IMR-90 (cell line): ENCODE data around the gene KATNAL2. TPM values are rescaled to one million over a fixed set of nuclear protein-coding genes. Genes with fewer than 3 reads are reported as not detected.

Experiments used
- ATAC-seq: fragments of 200-7000 bp; cut with Tn5 transposase; 2 replicates; pipeline ENCODE4 v1.9.1; 2020; ENCODE audit warnings: low read depth, mild to moderate bottlenecking, moderate library complexity
- BruUV-seq: library from RNA; stranded (reverse); fragments of 400-500 nt; replicated peaks from 2 replicates; lab custom pipeline; 2021; lab: Mats Ljungman, UMichigan
- CTCF ChIA-PET: fragments of 300-600 bp; formaldehyde crosslinking; extraction: SDS; loops from one replicate; lab custom pipeline; 2021; ENCODE audit warnings: antibody characterized with exemption; lab: Yijun Ruan, JAX
- POLR2A ChIA-PET: fragments of 300-600 bp; sonication (Branson Sonifier 250); formaldehyde crosslinking; loops from one replicate; lab custom pipeline; 2022; ENCODE audit warnings: antibody characterized with exemption; ENCODE audit not compliant: unreplicated experiment; lab: Charles Lee
- DNase-seq: peaks from one replicate; pipeline ENCODE4 v3.0.0; 2013
- H2AFZ ChIP-seq: replicated peaks from 2 replicates; pipeline ENCODE3; 2013; ENCODE audit warnings: low read length, mild to moderate bottlenecking; ENCODE audit not compliant: poor library complexity
- H2AK5ac ChIP-seq: 2 replicates; pipeline ENCODE4 v1.6.1; 2013; ENCODE audit warnings: low read depth, low read length, inconsistent platforms
- H2AK9ac ChIP-seq: replicated peaks from 2 replicates; pipeline ENCODE3; 2013; ENCODE audit warnings: mild to moderate bottlenecking, low read depth, low read length, moderate library complexity; ENCODE audit not compliant: poor library complexity
- H2BK120ac ChIP-seq: 2 replicates; pipeline ENCODE4 v1.6.1; 2013; ENCODE audit warnings: low read depth, low read length, inconsistent platforms
- H2BK15ac ChIP-seq: 3 replicates; pipeline ENCODE4 v1.6.1; 2013; ENCODE audit warnings: low read depth, low read length, inconsistent platforms
- H2BK20ac ChIP-seq: 2 replicates; pipeline ENCODE4 v1.6.1; 2013; ENCODE audit warnings: low read depth, mild to moderate bottlenecking, inconsistent platforms, low read length, moderate library complexity
- H2BK5ac ChIP-seq: 2 replicates; pipeline ENCODE4 v1.6.1; 2013; ENCODE audit warnings: mild to moderate bottlenecking, low read depth, low read length, inconsistent platforms; ENCODE audit not compliant: poor library complexity, severe bottlenecking
- H3K14ac ChIP-seq: replicated peaks from 2 replicates; pipeline ENCODE4 v1.6.1; 2013; ENCODE audit warnings: low read depth, low read length, inconsistent platforms
- H3K18ac ChIP-seq: 2 replicates; pipeline ENCODE4 v1.6.1; 2013; ENCODE audit warnings: low read depth, low read length, control low read depth
- H3K23ac ChIP-seq: 2 replicates; pipeline ENCODE4 v1.6.1; 2013; ENCODE audit warnings: low read depth, low read length, inconsistent platforms
- H3K27ac ChIP-seq: 2 replicates; pipeline ENCODE4 v1.5.1; 2013; ENCODE audit warnings: mild to moderate bottlenecking, control low read depth, low read length; ENCODE audit not compliant: insufficient read depth
- H3K27me3 ChIP-seq: 2 replicates; pipeline ENCODE4 v1.6.1; 2013; ENCODE audit warnings: low read length; ENCODE audit not compliant: control insufficient read depth, insufficient read depth
- H3K36me3 ChIP-seq: 2 replicates; pipeline ENCODE4 v1.6.1; 2013; ENCODE audit warnings: low read length, mixed read lengths; ENCODE audit not compliant: control insufficient read depth, insufficient read depth
- H3K4ac ChIP-seq: 2 replicates; pipeline ENCODE4 v1.6.1; 2013; ENCODE audit warnings: low read depth, low read length, inconsistent platforms
- H3K4me1 ChIP-seq: 2 replicates; pipeline ENCODE4 v1.6.1; 2013; ENCODE audit warnings: low read length, mixed read lengths; ENCODE audit not compliant: control insufficient read depth, insufficient read depth
- H3K4me2 ChIP-seq: 2 replicates; pipeline ENCODE4 v1.6.1; 2013; ENCODE audit warnings: low read depth, mild to moderate bottlenecking, control low read depth, low read length, moderate library complexity
- H3K4me3 ChIP-seq: 2 replicates; pipeline ENCODE4 v1.5.1; 2013; ENCODE audit warnings: low read depth, mild to moderate bottlenecking, control low read depth, low read length, moderate library complexity; ENCODE audit not compliant: insufficient read depth
- H3K56ac ChIP-seq: 2 replicates; pipeline ENCODE4 v1.6.1; 2013; ENCODE audit warnings: low read length, inconsistent platforms; ENCODE audit not compliant: insufficient read depth; ENCODE audit errors: extremely low read depth
- H3K79me1 ChIP-seq, 2 experiments: 2 replicates each; pipeline ENCODE4 v1.6.1; 2013; ENCODE audit warnings: low read length in 2 of 2, inconsistent platforms in 1 of 2, low read depth in 1 of 2
- H3K9ac ChIP-seq: 2 replicates; pipeline ENCODE4 v1.6.1; 2013; ENCODE audit warnings: low read depth, low read length, control low read depth
- H3K9me1 ChIP-seq: 2 replicates; pipeline ENCODE4 v1.6.1; 2013; ENCODE audit warnings: low read length, inconsistent platforms; ENCODE audit not compliant: insufficient read depth
- H3K9me3 ChIP-seq: 2 replicates; pipeline ENCODE4 v1.6.1; 2013; ENCODE audit warnings: low read length; ENCODE audit not compliant: control insufficient read depth, insufficient read depth
- H4K20me1 ChIP-seq: 2 replicates; pipeline ENCODE4 v1.6.1; 2013; ENCODE audit warnings: low read length, inconsistent platforms; ENCODE audit not compliant: insufficient read depth
- H4K5ac ChIP-seq: 2 replicates; pipeline ENCODE4 v1.6.1; 2013; ENCODE audit warnings: mild to moderate bottlenecking, low read depth, low read length, control low read depth
- H4K8ac ChIP-seq, 2 experiments: 2 replicates each; pipeline ENCODE4 v1.6.1; 2013; ENCODE audit warnings: low read depth in 2 of 2, low read length in 2 of 2, control low read depth in 1 of 2, inconsistent platforms in 1 of 2
- H4K91ac ChIP-seq: 2 replicates; pipeline ENCODE4 v1.6.1; 2013; ENCODE audit warnings: low read depth, low read length, inconsistent platforms; ENCODE audit not compliant: insufficient read depth
- BHLHE40 ChIP-seq: fragments of 150-350 bp; IDR thresholded peaks from 2 replicates; pipeline ENCODE4 v1.6.1; 2016; ENCODE audit warnings: mild to moderate bottlenecking, low read depth, low read length
- CEBPB ChIP-seq: IDR thresholded peaks from 2 replicates; pipeline ENCODE4 v1.6.1; 2012; ENCODE audit warnings: low read depth, low read length, improper control_type of control experiment
- CHD1 ChIP-seq: IDR thresholded peaks from 2 replicates; pipeline ENCODE4 v1.6.1; 2012; ENCODE audit warnings: low read depth, low read length, improper control_type of control experiment
- CTCF ChIP-seq: conservative IDR thresholded peaks from 2 replicates; pipeline ENCODE4 v1.5.1; 2012; ENCODE audit warnings: mild to moderate bottlenecking, low read depth, low read length, improper control_type of control experiment
- ELK1 ChIP-seq: fragments of 150-350 bp; IDR thresholded peaks from 2 replicates; pipeline ENCODE4 v1.6.1; 2016; ENCODE audit warnings: low read depth, mild to moderate bottlenecking, low read length, moderate library complexity, borderline replicate concordance
- FOS ChIP-seq: fragments of 150-350 bp; IDR thresholded peaks from 2 replicates; pipeline ENCODE4 v1.6.1; 2016; ENCODE audit warnings: low read depth, low read length
- MAFK ChIP-seq: IDR thresholded peaks from 2 replicates; pipeline ENCODE4 v1.6.1; 2012; ENCODE audit warnings: low read depth, low read length, improper control_type of control experiment
- MAZ ChIP-seq: IDR thresholded peaks from 2 replicates; pipeline ENCODE4 v1.6.1; 2012; ENCODE audit warnings: low read depth, mild to moderate bottlenecking, low read length, improper control_type of control experiment, moderate library complexity, borderline replicate concordance
- MXI1 ChIP-seq: IDR thresholded peaks from 2 replicates; pipeline ENCODE4 v1.6.1; 2012; ENCODE audit warnings: low read depth, mild to moderate bottlenecking, low read length, moderate library complexity, borderline replicate concordance
- NFE2L2 ChIP-seq: fragments of 150-350 bp; IDR thresholded peaks from 2 replicates; pipeline ENCODE4 v1.6.1; 2016; ENCODE audit warnings: low read depth, mild to moderate bottlenecking, low read length
- POLR2A ChIP-seq: IDR thresholded peaks from 2 replicates; pipeline ENCODE4 v1.6.1; 2012; ENCODE audit warnings: mild to moderate bottlenecking, low read depth, low read length
- RAD21 ChIP-seq: IDR thresholded peaks from 2 replicates; pipeline ENCODE4 v1.6.1; 2012; ENCODE audit warnings: low read length, improper control_type of control experiment
- RCOR1 ChIP-seq: IDR thresholded peaks from 2 replicates; pipeline ENCODE4 v1.6.1; 2012; ENCODE audit warnings: mild to moderate bottlenecking, low read length, improper control_type of control experiment; ENCODE audit not compliant: insufficient replicate concordance
- RFX5 ChIP-seq: IDR thresholded peaks from 2 replicates; pipeline ENCODE4 v1.8.0; 2012; ENCODE audit warnings: low read depth, mild to moderate bottlenecking, low read length, moderate library complexity
- SMC3 ChIP-seq: fragments of 150-350 bp; IDR thresholded peaks from 2 replicates; pipeline ENCODE4 v1.6.1; 2016; ENCODE audit warnings: low read depth, mild to moderate bottlenecking, antibody characterized with exemption, low read length, moderate library complexity
- USF2 ChIP-seq: fragments of 150-350 bp; IDR thresholded peaks from 2 replicates; pipeline ENCODE4 v1.6.1; 2017; ENCODE audit warnings: mild to moderate bottlenecking, antibody characterized with exemption, low read length, low read depth
- WGBS, 2 experiments: methylation state at CpG; one replicate each; pipeline versions ENCODE4 v1.1.5 to v1.1.7; 2013; ENCODE audit warnings: missing lambda C conversion rate in 2 of 2; ENCODE audit not compliant: insufficient read length in 1 of 2; ENCODE audit errors: extremely low coverage in 2 of 2; 5-methylcytosine and 5-hydroxymethylcytosine counted together
- dilution Hi-C: fragments of 300-500 bp; cut with HindIII; formaldehyde crosslinking; loops from one replicate; pipeline ENCODE4 v1.14.3; 2018; ENCODE audit warnings: low sequenced_read_pairs; ENCODE audit not compliant: unreplicated experiment
- in situ Hi-C: fragments of 300-500 bp; cut with MboI; formaldehyde crosslinking; loops from 3 replicates; pipeline ENCODE4 v1.14.3; 2019; ENCODE audit warnings: low sequenced_read_pairs, inconsistent platforms, mixed read lengths
- intact Hi-C: fragments of 100-400 bp; cut with micrococcal nuclease; formaldehyde crosslinking; loops from 2 replicates; pipeline ENCODE4 v1.10.0; 2022
- polyA plus RNA-seq, 3 experiments: library from polyadenylated mRNA; depleted of rRNA; stranded (reverse); fragments of >200 nt; gene quantifications; 2 replicates each; pipeline ENCODE4 v1.2.3, GENCODE V29; 2012; ENCODE audit warnings: low replicate concordance in 1 of 3
- total RNA-seq: library from RNA; depleted of rRNA; stranded (reverse); fragments of >200 nt; gene quantifications from 2 replicates; pipeline ENCODE4 v1.2.3, GENCODE V29; 2012

The KATNAL2 gene
- total and polyA plus RNA-seq, 2 of the 4 experiments (the other 2 are of a cell fraction) = 0.90 to 2.3 TPM

GRCh38 chr18:46893360-46893759 lies 24.0 kb upstream of the KATNAL2 start:
- ChIA-PET POLR2A (no interaction called here), CTCF (no interaction called here)
- Histone ChIP-seq H3K9ac (no peak overlapping the region), H3K27ac (no peak overlapping the region), H3K9me1 (no peaks in the 10 kb centered on the region), H3K56ac (no peak overlapping the region), H2BK15ac (no peak overlapping the region), H3K4me2 (no peak overlapping the region), H3K18ac (no peak overlapping the region), H3K36me3 (peaks cover 8% of the 10 kb centered on the region), H4K20me1 (peaks cover 12% of the 10 kb centered on the region), H4K5ac (no peak overlapping the region), H3K4ac (no peak overlapping the region), H4K91ac (no peak overlapping the region), H4K8ac (no peak overlapping the region), H3K23ac (no peak overlapping the region), H3K4me3 (no peak overlapping the region), H3K14ac (no peak overlapping the region), H3K4me1 (no peaks in the 10 kb centered on the region), H2AFZ (no peak overlapping the region), H2BK20ac (no peak overlapping the region), H2BK120ac (no peak overlapping the region), H3K9me3 (peaks cover 4% of the 10 kb centered on the region), H3K79me1 (peaks cover 22 to 25% of the 10 kb centered on the region in 2 experiments), H2BK5ac (no peak overlapping the region), H2AK5ac (no peak overlapping the region), H3K27me3 (no peaks in the 10 kb centered on the region), H2AK9ac (no peak overlapping the region)
- WGBS, 2 experiments = 100% methylated on average over 1 of the region's 1 CpG; no CpG with 5 or more reads in 1 of the 2 experiments
- intact Hi-C loops = no loop called here
- no TSS peak for BruUV-seq
- dilution Hi-C loops = no loop called here
- DNase-seq (no peak), ATAC-seq (no peak)
- in situ Hi-C loops = no loop called here
- no peak for TF ChIP-seq CHD1
- no peak for TF ChIP-seq POLR2A
- TF ChIP-seq NFE2L2 = no peak
- no peak for TF ChIP-seq CTCF
- no peak for TF ChIP-seq MXI1
- no peak for TF ChIP-seq SMC3
- TF ChIP-seq RFX5 = no peak
- no peak for TF ChIP-seq RAD21
- no peak for TF ChIP-seq ELK1
- no peak for TF ChIP-seq CEBPB
- TF ChIP-seq RCOR1 = no peak
- TF ChIP-seq BHLHE40 = no peak
- TF ChIP-seq MAZ = no peak
- no peak for TF ChIP-seq USF2
- TF ChIP-seq FOS = no peak
- TF ChIP-seq MAFK = no peak
